WTC11 (cell line): ENCODE data around the gene LAMA5. TPM values are rescaled to one million over a fixed set of nuclear protein-coding genes. Genes with fewer than 3 reads are reported as not detected.

Source experiments
- ATAC-seq: fragments of 200-7000 bp; cut with Tn5 transposase; 2 replicates; pipeline ENCODE4 v1.10.0; 2021; ENCODE audit warnings: mild to moderate bottlenecking, moderate library complexity
- CTCF ChIA-PET: fragments of 300-600 bp; sonication (Branson Sonifier 250); formaldehyde crosslinking; loops from one replicate; lab custom pipeline; 2021; ENCODE audit warnings: antibody characterized with exemption; lab: Charles Lee
- POLR2A ChIA-PET: fragments of 350-600 bp; sonication (Branson Sonifier 250); formaldehyde crosslinking; loops from one replicate; lab custom pipeline; 2021; ENCODE audit warnings: antibody characterized with exemption; lab: Charles Lee
- DNase-seq: peaks from one replicate; pipeline ENCODE4 v3.0.0; 2021; ENCODE audit warnings: low spot score
- H3K27ac Mint-ChIP-seq: 2 replicates; pipeline ENCODE4 v1.8.0; 2021; ENCODE audit warnings: mixed read lengths
- H3K27me3 Mint-ChIP-seq: 2 replicates; pipeline ENCODE4 v1.8.0; 2021; ENCODE audit warnings: low read depth, mild to moderate bottlenecking, moderate library complexity, mixed read lengths
- H3K36me3 Mint-ChIP-seq: 2 replicates; pipeline ENCODE4 v1.8.0; 2021; ENCODE audit warnings: mixed read lengths
- H3K4me1 Mint-ChIP-seq: 2 replicates; pipeline ENCODE4 v1.8.0; 2022; ENCODE audit warnings: mixed read lengths
- H3K4me3 Mint-ChIP-seq: 2 replicates; pipeline ENCODE4 v1.8.0; 2021; ENCODE audit warnings: mild to moderate bottlenecking, moderate library complexity, mixed read lengths
- H3K9me3 Mint-ChIP-seq: 2 replicates; pipeline ENCODE4 v1.8.0; 2021; ENCODE audit warnings: mixed read lengths
- ATF1 ChIP-seq: sonication (generic); formaldehyde crosslinking; IDR thresholded peaks from 2 replicates; pipeline ENCODE4 v1.8.1; 2023; ENCODE audit warnings: mild to moderate bottlenecking, moderate library complexity, missing genetic modification reagents
- CREM ChIP-seq: sonication (generic); formaldehyde crosslinking; IDR thresholded peaks from 2 replicates; pipeline ENCODE4 v1.8.1; 2022; ENCODE audit warnings: mild to moderate bottlenecking, missing genetic modification reagents, moderate library complexity
- ETV6 ChIP-seq: sonication (generic); formaldehyde crosslinking; IDR thresholded peaks from 2 replicates; pipeline ENCODE4 v1.8.1; 2022; ENCODE audit warnings: mild to moderate bottlenecking, missing genetic modification reagents
- GRHL2 ChIP-seq: fragments of 250-450 bp; sonication (Bioruptor Pico); IDR thresholded peaks from 2 replicates; pipeline ENCODE4 v1.8.0; 2022; ENCODE audit warnings: mild to moderate bottlenecking, moderate library complexity; ENCODE audit not compliant: insufficient replicate concordance, severe bottlenecking
- IRF1 ChIP-seq: sonication (generic); formaldehyde crosslinking; IDR thresholded peaks from 2 replicates; pipeline ENCODE4 v1.8.0; 2023; ENCODE audit warnings: missing genetic modification reagents
- NR3C1 ChIP-seq: sonication (generic); formaldehyde crosslinking; conservative IDR thresholded peaks from 2 replicates; pipeline ENCODE4 v1.8.1; 2023; ENCODE audit warnings: low read depth, mild to moderate bottlenecking, missing genetic modification reagents
- OVOL2 ChIP-seq: fragments of 250-450 bp; sonication (Bioruptor Pico); IDR thresholded peaks from 2 replicates; pipeline ENCODE4 v1.9.0; 2021; ENCODE audit warnings: mild to moderate bottlenecking, borderline replicate concordance
- SOX15 ChIP-seq: fragments of 250-450 bp; sonication (Bioruptor Pico); IDR thresholded peaks from 2 replicates; pipeline ENCODE4 v1.9.0; 2021; ENCODE audit warnings: mild to moderate bottlenecking
- TEAD4 ChIP-seq: sonication (generic); formaldehyde crosslinking; IDR thresholded peaks from 2 replicates; pipeline ENCODE4 v1.8.0; 2022; ENCODE audit warnings: mild to moderate bottlenecking, missing genetic modification reagents
- ZNF121 ChIP-seq: sonication (generic); formaldehyde crosslinking; IDR thresholded peaks from 2 replicates; pipeline ENCODE4 v1.8.0; 2023; ENCODE audit warnings: missing genetic modification reagents
- ZNF232 ChIP-seq: sonication (generic); formaldehyde crosslinking; IDR thresholded peaks from 2 replicates; pipeline ENCODE4 v1.8.0; 2022; ENCODE audit warnings: mild to moderate bottlenecking, missing genetic modification reagents
- ZNF396 ChIP-seq: fragments of 250-450 bp; sonication (Bioruptor Pico); IDR thresholded peaks from 2 replicates; pipeline ENCODE4 v1.8.0; 2021; ENCODE audit warnings: mild to moderate bottlenecking, moderate library complexity, borderline replicate concordance
- total RNA-seq: library from RNA; stranded (reverse); gene quantifications from 3 replicates; pipeline ENCODE4 v1.2.3, GENCODE V29; 2021
- TF ChIP-seq, protein P1 (sequence below): sonication (generic); formaldehyde crosslinking; IDR thresholded peaks from 2 replicates; pipeline ENCODE4 v1.8.1; 2023; ENCODE audit warnings: mild to moderate bottlenecking, missing genetic modification reagents, moderate library complexity
- TF ChIP-seq, protein P2 (sequence below): sonication (generic); formaldehyde crosslinking; IDR thresholded peaks from 2 replicates; pipeline ENCODE4 v1.8.0; 2023; ENCODE audit warnings: missing genetic modification reagents, mild to moderate bottlenecking, borderline replicate concordance
- TF ChIP-seq, protein P3 (sequence below): fragments of 250-450 bp; sonication (Bioruptor Pico); IDR thresholded peaks from 2 replicates; pipeline ENCODE4 v1.8.0; 2021; ENCODE audit warnings: mild to moderate bottlenecking
- TF ChIP-seq, protein P4 (sequence below): sonication (generic); formaldehyde crosslinking; IDR thresholded peaks from 2 replicates; pipeline ENCODE4 v1.8.1; 2022; ENCODE audit warnings: low read depth, mild to moderate bottlenecking, moderate library complexity, missing genetic modification reagents, borderline replicate concordance

The LAMA5 gene
- total RNA-seq, 1 experiment from 2014 or later, result 329 TPM

- Mint-ChIP-seq H3K27ac (peak overlapping the region; percentile 75), H3K4me3 (peak overlapping the region; percentile 89), H3K4me1 (peaks cover 30% of the 10 kb centered on the region), H3K27me3 (no peaks in the 10 kb centered on the region), H3K36me3 (peaks cover 21% of the 10 kb centered on the region), H3K9me3 (no peaks in the 10 kb centered on the region)
- ATAC-seq, result no peak
- CTCF ChIA-PET, result no interaction called here
- no peak for TF ChIP-seq ZNF232 (CRISPR knock-in tag)
- TF ChIP-seq IRF1 (CRISPR knock-in tag), result no peak
- no peak for TF ChIP-seq ETV6
- TF ChIP-seq ZNF396 (CRISPR knock-in tag), result no peak
- TF ChIP-seq, protein P1, sequence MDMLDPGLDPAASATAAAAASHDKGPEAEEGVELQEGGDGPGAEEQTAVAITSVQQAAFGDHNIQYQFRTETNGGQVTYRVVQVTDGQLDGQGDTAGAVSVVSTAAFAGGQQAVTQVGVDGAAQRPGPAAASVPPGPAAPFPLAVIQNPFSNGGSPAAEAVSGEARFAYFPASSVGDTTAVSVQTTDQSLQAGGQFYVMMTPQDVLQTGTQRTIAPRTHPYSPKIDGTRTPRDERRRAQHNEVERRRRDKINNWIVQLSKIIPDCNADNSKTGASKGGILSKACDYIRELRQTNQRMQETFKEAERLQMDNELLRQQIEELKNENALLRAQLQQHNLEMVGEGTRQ (CRISPR knock-in tag), result no peak
- no peak for TF ChIP-seq ZNF121 (CRISPR knock-in tag)
- no peak for TF ChIP-seq SOX15 (CRISPR knock-in tag)
- TF ChIP-seq NR3C1, result no peak
- no peak for TF ChIP-seq TEAD4 (CRISPR knock-in tag)
- TF ChIP-seq GRHL2 (CRISPR knock-in tag), result no peak
- TF ChIP-seq ATF1 (CRISPR knock-in tag), result no peak
- TF ChIP-seq, protein P2, sequence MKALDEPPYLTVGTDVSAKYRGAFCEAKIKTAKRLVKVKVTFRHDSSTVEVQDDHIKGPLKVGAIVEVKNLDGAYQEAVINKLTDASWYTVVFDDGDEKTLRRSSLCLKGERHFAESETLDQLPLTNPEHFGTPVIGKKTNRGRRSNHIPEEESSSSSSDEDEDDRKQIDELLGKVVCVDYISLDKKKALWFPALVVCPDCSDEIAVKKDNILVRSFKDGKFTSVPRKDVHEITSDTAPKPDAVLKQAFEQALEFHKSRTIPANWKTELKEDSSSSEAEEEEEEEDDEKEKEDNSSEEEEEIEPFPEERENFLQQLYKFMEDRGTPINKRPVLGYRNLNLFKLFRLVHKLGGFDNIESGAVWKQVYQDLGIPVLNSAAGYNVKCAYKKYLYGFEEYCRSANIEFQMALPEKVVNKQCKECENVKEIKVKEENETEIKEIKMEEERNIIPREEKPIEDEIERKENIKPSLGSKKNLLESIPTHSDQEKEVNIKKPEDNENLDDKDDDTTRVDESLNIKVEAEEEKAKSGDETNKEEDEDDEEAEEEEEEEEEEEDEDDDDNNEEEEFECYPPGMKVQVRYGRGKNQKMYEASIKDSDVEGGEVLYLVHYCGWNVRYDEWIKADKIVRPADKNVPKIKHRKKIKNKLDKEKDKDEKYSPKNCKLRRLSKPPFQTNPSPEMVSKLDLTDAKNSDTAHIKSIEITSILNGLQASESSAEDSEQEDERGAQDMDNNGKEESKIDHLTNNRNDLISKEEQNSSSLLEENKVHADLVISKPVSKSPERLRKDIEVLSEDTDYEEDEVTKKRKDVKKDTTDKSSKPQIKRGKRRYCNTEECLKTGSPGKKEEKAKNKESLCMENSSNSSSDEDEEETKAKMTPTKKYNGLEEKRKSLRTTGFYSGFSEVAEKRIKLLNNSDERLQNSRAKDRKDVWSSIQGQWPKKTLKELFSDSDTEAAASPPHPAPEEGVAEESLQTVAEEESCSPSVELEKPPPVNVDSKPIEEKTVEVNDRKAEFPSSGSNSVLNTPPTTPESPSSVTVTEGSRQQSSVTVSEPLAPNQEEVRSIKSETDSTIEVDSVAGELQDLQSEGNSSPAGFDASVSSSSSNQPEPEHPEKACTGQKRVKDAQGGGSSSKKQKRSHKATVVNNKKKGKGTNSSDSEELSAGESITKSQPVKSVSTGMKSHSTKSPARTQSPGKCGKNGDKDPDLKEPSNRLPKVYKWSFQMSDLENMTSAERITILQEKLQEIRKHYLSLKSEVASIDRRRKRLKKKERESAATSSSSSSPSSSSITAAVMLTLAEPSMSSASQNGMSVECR (CRISPR knock-in tag), result no peak
- TF ChIP-seq CREM (CRISPR knock-in tag), result no peak
- TF ChIP-seq, protein P3, sequence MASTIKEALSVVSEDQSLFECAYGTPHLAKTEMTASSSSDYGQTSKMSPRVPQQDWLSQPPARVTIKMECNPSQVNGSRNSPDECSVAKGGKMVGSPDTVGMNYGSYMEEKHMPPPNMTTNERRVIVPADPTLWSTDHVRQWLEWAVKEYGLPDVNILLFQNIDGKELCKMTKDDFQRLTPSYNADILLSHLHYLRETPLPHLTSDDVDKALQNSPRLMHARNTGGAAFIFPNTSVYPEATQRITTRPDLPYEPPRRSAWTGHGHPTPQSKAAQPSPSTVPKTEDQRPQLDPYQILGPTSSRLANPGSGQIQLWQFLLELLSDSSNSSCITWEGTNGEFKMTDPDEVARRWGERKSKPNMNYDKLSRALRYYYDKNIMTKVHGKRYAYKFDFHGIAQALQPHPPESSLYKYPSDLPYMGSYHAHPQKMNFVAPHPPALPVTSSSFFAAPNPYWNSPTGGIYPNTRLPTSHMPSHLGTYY (CRISPR knock-in tag), result no peak; the same call in 1 of the 2 replicates
- TF ChIP-seq, protein P4, sequence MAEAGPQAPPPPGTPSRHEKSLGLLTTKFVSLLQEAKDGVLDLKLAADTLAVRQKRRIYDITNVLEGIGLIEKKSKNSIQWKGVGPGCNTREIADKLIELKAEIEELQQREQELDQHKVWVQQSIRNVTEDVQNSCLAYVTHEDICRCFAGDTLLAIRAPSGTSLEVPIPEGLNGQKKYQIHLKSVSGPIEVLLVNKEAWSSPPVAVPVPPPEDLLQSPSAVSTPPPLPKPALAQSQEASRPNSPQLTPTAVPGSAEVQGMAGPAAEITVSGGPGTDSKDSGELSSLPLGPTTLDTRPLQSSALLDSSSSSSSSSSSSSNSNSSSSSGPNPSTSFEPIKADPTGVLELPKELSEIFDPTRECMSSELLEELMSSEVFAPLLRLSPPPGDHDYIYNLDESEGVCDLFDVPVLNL (CRISPR knock-in tag), result no peak
- no peak for TF ChIP-seq OVOL2 (CRISPR knock-in tag)
- TF ChIP-seq, all 79 proteins: peak for 0
- no peak for DNase-seq
- POLR2A ChIA-PET, result interaction anchor here (0.6 to 0.7 kb wide), 2 partner anchors 91 to 268 kb away, joined by 4 to 6 read pairs; no protein-coding TSS in a partner anchor
Measured at GRCh38 chr20:62387933-62388635, 21.0 kb upstream of the LAMA5 start.
